ELR (cell line): ENCODE measurements around the gene GHRH.

ENCODE experiments used
- DNase-seq: peaks from one replicate; pipeline ENCODE4 v3.0.0-alpha.2; 2015; ENCODE audit warnings: low read depth

GHRH gene

GRCh38 chr20:37261714-37262113 is at the start of gene GHRH:
Gene GHRH, minus strand, starts transcription at chr20:37261814. Its CDS starts 4,925 bp downstream, at chr20:37256889.
- no peak for DNase-seq

- DNase-seq: no peak
Observed at GRCh38 chr20:37310951-37311350, 49.3 kb upstream of the GHRH start.

- no peak for DNase-seq
Observed at GRCh38 chr20:37309936-37310590, 48.4 kb upstream of the GHRH start.

GRCh38 chr20:37309290-37309689 is 47.7 kb upstream of the GHRH start:
- DNase-seq: no peak

- no peak for DNase-seq
Observed at GRCh38 chr20:37308086-37309050, 46.8 kb upstream of the GHRH start.

- DNase-seq: no peak
Observed at GRCh38 chr20:37305839-37306238, 44.2 kb upstream of the GHRH start.

- DNase-seq: no peak
Observed at GRCh38 chr20:37305079-37305478, 43.5 kb upstream of the GHRH start.

GRCh38 chr20:37303637-37304036 is 42.0 kb upstream of the GHRH start:
- no peak for DNase-seq

GRCh38 chr20:37302981-37303380 is 41.4 kb upstream of the GHRH start:
- no peak for DNase-seq

GRCh38 chr20:37301558-37301957 is 39.9 kb upstream of the GHRH start:
- no peak for DNase-seq

- DNase-seq: no peak
Observed at GRCh38 chr20:37301120-37301519, 39.5 kb upstream of the GHRH start.

GRCh38 chr20:37299718-37300528 is 38.3 kb upstream of the GHRH start:
- DNase-seq: no peak

- DNase-seq: peak; percentile 87
Observed at GRCh38 chr20:37298190-37298939, 36.8 kb upstream of the GHRH start.

- DNase-seq: peak; percentile 43
Observed at GRCh38 chr20:37297066-37297736, 35.6 kb upstream of the GHRH start.

- DNase-seq: no peak
Observed at GRCh38 chr20:37296371-37296770, 34.8 kb upstream of the GHRH start.

- peak; percentile 48 for DNase-seq
Observed at GRCh38 chr20:37295595-37295994, 34.0 kb upstream of the GHRH start.

- DNase-seq: peak; percentile 100
Observed at GRCh38 chr20:37295001-37295400, 33.4 kb upstream of the GHRH start.

- peak; percentile 92 for DNase-seq
Observed at GRCh38 chr20:37294262-37294981, 32.8 kb upstream of the GHRH start.

GRCh38 chr20:37293301-37293943 is 31.8 kb upstream of the GHRH start:
- DNase-seq: no peak

GRCh38 chr20:37291724-37292126 is 30.1 kb upstream of the GHRH start:
- DNase-seq: no peak
